ENCODE data around the gene CEP44. TPM values are rescaled to one million over a fixed set of nuclear protein-coding genes. Genes with fewer than 3 reads are reported as not detected.
"Not testable (repeated sequence)": the region's sequence is repeated elsewhere in the genome, so short reads cannot be mapped to it uniquely, and the experiment has no call there.

The CEP44 gene
- total RNA-seq, 4 donors from 2014 or later: 5.9 to 43.4 (median 22.2) TPM

GRCh38 chr4:174255786-174256185 is 27.9 kb upstream of the CEP44 start:
- Histone ChIP-seq H3K4me3 (no peak overlapping the region), H3K27me3 (no peaks in the 10 kb centered on the region), H3K36me3 (no peaks in the 10 kb centered on the region), H3K4me1 (peaks cover 0 to 6% of the 10 kb centered on the region in 2 donors), H3K9me3 (no peaks in the 10 kb centered on the region), H3K27ac (no peak overlapping the region)
- no peak for TF ChIP-seq POLR2A (IDR thresholded peaks at IDR 0.05)
- no peak for TF ChIP-seq CTCF (IDR thresholded peaks at IDR 0.05)
- DNase-seq: no peak
- intact Hi-C loops (cut with DNase I; ENCODE audit: low total_unique reads): no loop called here

GRCh38 chr4:174256277-174256713 is 27.4 kb upstream of the CEP44 start:
- H3K4me3 ChIP-seq: no peak overlapping the region
- no peak overlapping the region for H3K27ac ChIP-seq
- no peaks in the 10 kb centered on the region for H3K9me3 ChIP-seq
- no peaks in the 10 kb centered on the region for H3K27me3 ChIP-seq
- no peaks in the 10 kb centered on the region for H3K36me3 ChIP-seq
- TF ChIP-seq CTCF (IDR thresholded peaks at IDR 0.05) (no peak), POLR2A (IDR thresholded peaks at IDR 0.05) (no peak)
- DNase-seq: no peak
- intact Hi-C loops (cut with DNase I; ENCODE audit: low total_unique reads): no loop called here
- peaks cover 0 to 10% of the 10 kb centered on the region in 2 donors for H3K4me1 ChIP-seq

GRCh38 chr4:174259580-174259979 is 24.1 kb upstream of the CEP44 start:
- no peaks in the 10 kb centered on the region for H3K9me3 ChIP-seq
- no peaks in the 10 kb centered on the region for H3K36me3 ChIP-seq
- peaks cover 0 to 10% of the 10 kb centered on the region in 2 donors for H3K4me1 ChIP-seq
- intact Hi-C loops (cut with DNase I; ENCODE audit: low total_unique reads): no loop called here
- no peak overlapping the region for H3K4me3 ChIP-seq
- no peak for DNase-seq
- TF ChIP-seq POLR2A (IDR thresholded peaks at IDR 0.05): no peak
- no peak for TF ChIP-seq CTCF (IDR thresholded peaks at IDR 0.05)
- H3K27me3 ChIP-seq: no peaks in the 10 kb centered on the region
- H3K27ac ChIP-seq: no peak overlapping the region

GRCh38 chr4:174260099-174260498 is 23.6 kb upstream of the CEP44 start:
- Histone ChIP-seq H3K4me3 (no peak overlapping the region), H3K4me1 (peaks cover 0 to 10% of the 10 kb centered on the region in 2 donors), H3K27ac (no peak overlapping the region), H3K36me3 (no peaks in the 10 kb centered on the region), H3K9me3 (no peaks in the 10 kb centered on the region), H3K27me3 (no peaks in the 10 kb centered on the region)
- no peak for DNase-seq
- TF ChIP-seq CTCF (IDR thresholded peaks at IDR 0.05): no peak
- no peak for TF ChIP-seq POLR2A (IDR thresholded peaks at IDR 0.05)
- intact Hi-C loops (cut with DNase I; ENCODE audit: low total_unique reads): no loop called here

- peaks cover 0 to 10% of the 10 kb centered on the region in 2 donors for H3K4me1 ChIP-seq
- H3K9me3 ChIP-seq; DNase-seq; H3K27ac ChIP-seq; intact Hi-C loops (cut with DNase I; ENCODE audit: low total_unique reads); H3K4me3 ChIP-seq; H3K27me3 ChIP-seq; H3K36me3 ChIP-seq: not testable (repeated sequence)
These were observed 22.3 kb upstream of the CEP44 start for GRCh38 chr4:174261432-174261831.

Measured in uterus (tissue), 4 donors.